B cell (primary cell): ENCODE data around the gene PFDN1. TPM values are rescaled to one million over a fixed set of nuclear protein-coding genes. Genes with fewer than 3 reads are reported as not detected.

Experiments
- ATAC-seq: fragments of 200-7000 bp; cut with Tn5 transposase; one replicate; pipeline ENCODE4 v1.10.0; 2021; ENCODE audit warnings: low read depth, mild to moderate bottlenecking, moderate number of reproducible peaks, moderate library complexity
- CTCF ChIA-PET: fragments of 350-600 bp; sonication (Branson Sonifier 250); formaldehyde crosslinking; loops from one replicate; lab custom pipeline; 2021; ENCODE audit warnings: antibody characterized with exemption, inconsistent platforms; lab: Charles Lee
- POLR2A ChIA-PET: fragments of 350-600 bp; sonication (Branson Sonifier 250); formaldehyde crosslinking; loops from one replicate; lab custom pipeline; 2021; ENCODE audit warnings: antibody characterized with exemption; lab: Charles Lee
- DNase-seq: peaks from one replicate; pipeline ENCODE4 v3.0.0; 2013
- H2AFZ ChIP-seq: 2 replicates; pipeline ENCODE4 v1.6.1; 2012; ENCODE audit warnings: mild to moderate bottlenecking, low read depth, low read length; ENCODE audit not compliant: insufficient read depth, poor library complexity, severe bottlenecking
- H3K27ac ChIP-seq, 2 donors: 1 replicate in 1 of 2; 2 replicates in 1 of 2; pipeline ENCODE4 v1.5.1; 2012 to 2013; ENCODE audit warnings: low read length in 2 of 2, mild to moderate bottlenecking in 2 of 2, moderate library complexity in 1 of 2
- H3K27me3 ChIP-seq, 4 experiments: fragments of 200-600 bp in 1 of 4; sonication (generic) in 1 of 4; replicated peaks in 1 of 4; 1 replicate in 2 of 4; 2 replicates in 2 of 4; pipeline versions ENCODE4 v1.6.1 to v1.7.0; 2013 to 2016; ENCODE audit warnings: low read length in 3 of 4, mild to moderate bottlenecking in 2 of 4, mixed read lengths in 1 of 4, moderate library complexity in 1 of 4; ENCODE audit not compliant: insufficient read depth in 4 of 4, control insufficient read depth in 3 of 4; ENCODE audit errors: control extremely low read depth in 1 of 4
- H3K36me3 ChIP-seq, 2 experiments: replicated peaks in 1 of 2; 1 replicate in 1 of 2; 2 replicates in 1 of 2; pipeline versions ENCODE4 v1.6.1 to v1.7.1; 2013; ENCODE audit warnings: low read length in 1 of 2; ENCODE audit not compliant: insufficient read depth in 2 of 2, control insufficient read depth in 1 of 2; ENCODE audit errors: control extremely low read depth in 1 of 2, extremely low read depth in 1 of 2
- H3K4me1 ChIP-seq, 2 donors: fragments of 200-600 bp in 1 of 2; sonication (generic) in 1 of 2; 1 replicate in 1 of 2; 2 replicates in 1 of 2; pipeline versions ENCODE4 v1.5.1 to v1.6.1; 2013 to 2017; ENCODE audit warnings: low read length in 2 of 2; ENCODE audit not compliant: control insufficient read depth in 2 of 2, insufficient read depth in 2 of 2
- H3K4me2 ChIP-seq: replicated peaks from 2 replicates; pipeline ENCODE3; 2012; ENCODE audit warnings: mild to moderate bottlenecking, low read depth, low read length; ENCODE audit not compliant: poor library complexity, severe bottlenecking
- H3K4me3 ChIP-seq, 5 experiments: fragments of 200-600 bp in 1 of 5; sonication (generic) in 1 of 5; 1 replicate in 3 of 5; 2 replicates in 2 of 5; pipeline versions ENCODE4 v1.5.1 to v1.7.0; 2011 to 2016; ENCODE audit warnings: low read length in 4 of 5, mild to moderate bottlenecking in 4 of 5, low read depth in 2 of 5, control low read depth in 1 of 5, moderate library complexity in 1 of 5; ENCODE audit not compliant: insufficient read depth in 1 of 5; ENCODE audit errors: control extremely low read depth in 1 of 5, extremely low read depth in 1 of 5
- H3K79me2 ChIP-seq: fragments of 200-600 bp; sonication (generic); one replicate; pipeline ENCODE4 v1.6.0; 2016; ENCODE audit warnings: low read length; ENCODE audit not compliant: control insufficient read depth, insufficient read depth
- H3K9ac ChIP-seq: fragments of 200-600 bp; sonication (generic); 2 replicates; pipeline ENCODE4 v1.6.1; 2017; ENCODE audit warnings: mild to moderate bottlenecking, low read length, moderate library complexity
- H3K9me3 ChIP-seq, 3 donors: one replicate each; pipeline versions ENCODE4 v1.6.1 to v1.7.1; 2013; ENCODE audit warnings: low read length in 2 of 3; ENCODE audit not compliant: control insufficient read depth in 2 of 3, insufficient read depth in 1 of 3; ENCODE audit errors: control extremely low read depth in 1 of 3
- H4K20me1 ChIP-seq: 2 replicates; pipeline ENCODE4 v1.6.0; 2012; ENCODE audit warnings: mild to moderate bottlenecking, low read length; ENCODE audit not compliant: insufficient read depth, control insufficient read depth, poor library complexity, severe bottlenecking
- H3K27ac Mint-ChIP-seq: one replicate; pipeline ENCODE4 v1.8.0; 2021; ENCODE audit warnings: mixed read lengths
- H3K27me3 Mint-ChIP-seq: one replicate; pipeline ENCODE4 v1.8.0; 2021; ENCODE audit warnings: mixed read lengths
- H3K4me1 Mint-ChIP-seq: one replicate; pipeline ENCODE4 v1.8.0; 2021; ENCODE audit warnings: mixed read lengths
- H3K4me3 Mint-ChIP-seq: one replicate; pipeline ENCODE4 v1.8.0; 2021; ENCODE audit warnings: mixed read lengths
- H3K9me3 Mint-ChIP-seq: one replicate; pipeline ENCODE4 v1.8.0; 2022; ENCODE audit warnings: mixed read lengths; ENCODE audit not compliant: insufficient read depth
- CTCF ChIP-seq: fragments of 200-600 bp; IDR thresholded peaks from one replicate; pipeline ENCODE4 v1.8.0; 2022; ENCODE audit warnings: antibody characterized with exemption, mild to moderate bottlenecking
- EZH2 ChIP-seq: IDR thresholded peaks from 2 replicates; pipeline ENCODE4 v1.6.1; 2012; ENCODE audit warnings: borderline replicate concordance, low read depth, mild to moderate bottlenecking, moderate library complexity, low read length; ENCODE audit not compliant: insufficient read depth, poor library complexity, severe bottlenecking
- WGBS: methylation state at CpG from one replicate; pipeline ENCODE4 v1.1.5; 2013; ENCODE audit warnings: missing lambda C conversion rate; ENCODE audit not compliant: insufficient coverage; 5-methylcytosine and 5-hydroxymethylcytosine counted together
- intact Hi-C: fragments of 100-400 bp; cut with micrococcal nuclease; formaldehyde crosslinking; loops from one replicate; pipeline ENCODE4 v1.10.0; 2022
- polyA plus RNA-seq: library from polyadenylated mRNA; depleted of rRNA; stranded (reverse); fragments of >200 nt; gene quantifications from 2 replicates; pipeline ENCODE4 v1.2.3, GENCODE V29; 2012
- total RNA-seq, 2 donors: library from RNA; stranded (reverse); fragments of 120-200 nt in 1 of 2; gene quantifications; 1 replicate in 1 of 2; 2 replicates in 1 of 2; pipeline versions ENCODE4 v1.2.3 to v1.2.4, GENCODE V29; 2013 to 2022

The PFDN1 gene
- total and polyA plus RNA-seq, 2 donors (not counting 1 experiment from before 2014, with no cell fraction given), result 30.3 to 31.2 TPM

DNA sequence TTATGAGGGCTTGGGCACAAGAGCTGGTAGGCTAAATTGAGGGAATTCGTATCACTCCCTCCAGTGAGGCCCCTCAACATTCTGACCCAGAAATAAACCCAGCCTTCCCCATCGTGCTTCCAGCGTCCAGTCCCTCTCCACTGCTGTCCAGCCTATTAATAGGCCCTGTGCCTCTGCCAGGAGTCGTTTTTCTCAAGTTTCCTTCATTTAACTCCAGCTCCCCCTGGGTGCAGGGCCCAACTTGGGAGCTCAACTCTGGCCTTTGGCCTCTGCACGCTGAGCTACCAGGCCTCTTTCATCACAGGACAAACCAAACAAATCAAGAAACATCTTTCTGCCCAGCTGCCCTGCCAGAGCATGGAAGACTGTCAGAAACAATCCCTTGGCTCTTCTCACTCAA is 33.5 kb upstream of the PFDN1 start:
- ChIA-PET CTCF (interaction anchor here (0.9 to 3.9 kb wide), 4 partner anchors 11 to 96 kb away, joined by 3 to 18 read pairs (median 4); partner anchors contain the start of gene HBEGF), POLR2A (interaction anchor here (1.6 kb wide), 1 partner anchor 10 kb away, joined by 5 read pairs; the partner anchor contains the start of gene HBEGF)
- H3K79me2 ChIP-seq, result no peaks in the 10 kb centered on the region
- Mint-ChIP-seq H3K4me1 (peaks cover 8% of the 10 kb centered on the region), H3K27me3 (no peaks in the 10 kb centered on the region), H3K27ac (no peak overlapping the region), H3K4me3 (no peak overlapping the region), H3K9me3 (no peaks in the 10 kb centered on the region)
- no peak overlapping the region for H3K4me2 ChIP-seq
- no peak overlapping the region for H3K4me3 ChIP-seq
- H3K9me3 ChIP-seq, result no peaks in the 10 kb centered on the region
- H3K9ac ChIP-seq, result no peak overlapping the region
- no peak overlapping the region for H2AFZ ChIP-seq
- WGBS, result 91% methylated on average over 5 of the region's 5 CpGs
- ATAC-seq (no peak), DNase-seq (no peak)
- H3K36me3 ChIP-seq, result peaks cover 0 to 2% of the 10 kb centered on the region in 2 experiments
- H4K20me1 ChIP-seq, result no peaks in the 10 kb centered on the region
- no peak overlapping the region for H3K27ac ChIP-seq
- peaks cover 0 to 3% (median 0%) of the 10 kb centered on the region in 4 experiments for H3K27me3 ChIP-seq
- intact Hi-C loops, result no loop called here
- peaks cover 6 to 9% of the 10 kb centered on the region in 2 donors for H3K4me1 ChIP-seq
- TF ChIP-seq CTCF (no peak), EZH2 (no peak)

GRCh38 chr5:140331638-140332037 is 28.7 kb upstream of the PFDN1 start:
- H3K27me3 ChIP-seq, result peaks cover 0 to 3% (median 0%) of the 10 kb centered on the region in 4 experiments
- H3K4me1 Mint-ChIP-seq, result no peaks in the 10 kb centered on the region
- H3K9ac ChIP-seq, result no peak overlapping the region
- POLR2A ChIA-PET, result no interaction called here
- H3K27ac ChIP-seq, result no peak overlapping the region
- H3K4me3 Mint-ChIP-seq, result no peak overlapping the region
- intact Hi-C loops, result no loop called here
- no peak for DNase-seq
- no peak for ATAC-seq
- no peaks in the 10 kb centered on the region for H3K9me3 ChIP-seq
- H3K4me3 ChIP-seq, result no peak overlapping the region
- no peaks in the 10 kb centered on the region for H3K79me2 ChIP-seq
- no CpG with 5 or more reads among the region's 1 CpG for WGBS
- CTCF ChIA-PET, result no interaction called here
- H2AFZ ChIP-seq, result no peak overlapping the region
- TF ChIP-seq EZH2, result no peak
- no peak for TF ChIP-seq CTCF
- H3K9me3 Mint-ChIP-seq, result no peaks in the 10 kb centered on the region
- H3K4me1 ChIP-seq, result no peaks in the 10 kb centered on the region
- no peaks in the 10 kb centered on the region for H3K27me3 Mint-ChIP-seq
- no peak overlapping the region for H3K27ac Mint-ChIP-seq
- H4K20me1 ChIP-seq, result no peaks in the 10 kb centered on the region
- H3K36me3 ChIP-seq, result peaks cover 0 to 2% of the 10 kb centered on the region in 2 experiments
- no peak overlapping the region for H3K4me2 ChIP-seq
